GM12878 (cell line): ENCODE measurements around the gene FILIP1L. TPM values are rescaled to one million over a fixed set of nuclear protein-coding genes. Genes with fewer than 3 reads are reported as not detected.

Source experiments
- BMI1 ChIP-seq: fragments of 450-650 bp; IDR thresholded peaks from 2 replicates; pipeline ENCODE4 v1.6.1; 2016; ENCODE audit warnings: mild to moderate bottlenecking, moderate library complexity, borderline replicate concordance
- BRCA1 ChIP-seq: IDR thresholded peaks from 2 replicates; pipeline ENCODE4 v1.6.1; 2011; ENCODE audit warnings: low read depth, low read length, improper control_type of control experiment
- CBFB ChIP-seq: IDR thresholded peaks from 2 replicates; pipeline ENCODE4 v1.6.1; 2016; ENCODE audit warnings: antibody characterized with exemption, low read depth
- CHD4 ChIP-seq: fragments of 200-600 bp; sonication (generic); IDR thresholded peaks from 2 replicates; pipeline ENCODE4 v1.6.1; 2016; ENCODE audit warnings: mild to moderate bottlenecking
- CREM ChIP-seq: IDR thresholded peaks from 2 replicates; pipeline ENCODE4 v1.6.1; 2014; ENCODE audit warnings: antibody characterized with exemption, low read depth
- EP300 ChIP-seq, 2 experiments: fragments of 150-350 bp in 1 of 2; IDR thresholded peaks; 2 replicates each; pipeline ENCODE4 v1.6.1; 2011 to 2012; ENCODE audit warnings: low read depth in 2 of 2, low read length in 2 of 2, borderline replicate concordance in 1 of 2, improper control_type of control experiment in 1 of 2, inconsistent platforms in 1 of 2; ENCODE audit not compliant: control insufficient read depth in 1 of 2
- GATAD2B ChIP-seq: fragments of 450-650 bp; conservative IDR thresholded peaks from 2 replicates; pipeline ENCODE4 v1.6.1; 2017; ENCODE audit warnings: low read depth, mild to moderate bottlenecking, moderate library complexity
- IRF5 ChIP-seq: fragments of 450-650 bp; IDR thresholded peaks from 2 replicates; pipeline ENCODE4 v1.6.1; 2017; ENCODE audit warnings: borderline replicate concordance
- KAT2A ChIP-seq: conservative IDR thresholded peaks from 2 replicates; pipeline ENCODE4 v1.6.1; 2011; ENCODE audit warnings: low read depth, low read length; ENCODE audit not compliant: control insufficient read depth
- MYB ChIP-seq: fragments of 150-350 bp; IDR thresholded peaks from 2 replicates; pipeline ENCODE4 v1.6.1; 2014; ENCODE audit warnings: mild to moderate bottlenecking, low read depth, low read length, borderline replicate concordance
- PKNOX1 ChIP-seq: fragments of 450-650 bp; IDR thresholded peaks from 2 replicates; pipeline ENCODE4 v1.6.1; 2016; ENCODE audit warnings: mild to moderate bottlenecking
- POLR2A ChIP-seq: IDR thresholded peaks from 2 replicates; pipeline ENCODE4 v1.6.1; 2011; ENCODE audit warnings: low read depth, mild to moderate bottlenecking, low read length
- PRDM15 ChIP-seq: fragments of 450-650 bp; formaldehyde crosslinking; IDR thresholded peaks from 2 replicates; pipeline ENCODE4 v1.4.0; 2020; ENCODE audit warnings: mild to moderate bottlenecking, moderate library complexity
- RAD21 ChIP-seq: IDR thresholded peaks from 2 replicates; pipeline ENCODE4 v1.6.1; 2011; ENCODE audit warnings: mild to moderate bottlenecking, low read depth, low read length, moderate library complexity; ENCODE audit not compliant: insufficient read depth
- RB1 ChIP-seq: fragments of 450-650 bp; formaldehyde crosslinking; IDR thresholded peaks from 2 replicates; pipeline ENCODE4 v1.6.1; 2017; ENCODE audit warnings: mild to moderate bottlenecking, borderline replicate concordance
- SIX5 ChIP-seq: IDR thresholded peaks from 2 replicates; pipeline ENCODE4 v1.6.1; 2011; ENCODE audit warnings: mild to moderate bottlenecking, low read depth, low read length, moderate library complexity; ENCODE audit not compliant: severe bottlenecking
- SMC3 ChIP-seq: IDR thresholded peaks from 2 replicates; pipeline ENCODE4 v1.6.1; 2011; ENCODE audit warnings: low read length, improper control_type of control experiment, borderline replicate concordance
- SREBF2 ChIP-seq: IDR thresholded peaks from 2 replicates; pipeline ENCODE4 v1.6.1; 2012; ENCODE audit warnings: mild to moderate bottlenecking, low read length
- STAT3 ChIP-seq: IDR thresholded peaks from 2 replicates; pipeline ENCODE4 v1.6.1; 2011; ENCODE audit warnings: low read depth, low read length, improper control_type of control experiment
- YY1 ChIP-seq: IDR thresholded peaks from 2 replicates; pipeline ENCODE4 v1.6.1; 2011; ENCODE audit warnings: low read depth, mild to moderate bottlenecking, low read length
- ZBED1 ChIP-seq: IDR thresholded peaks from 2 replicates; pipeline ENCODE4 v1.6.1; 2016; ENCODE audit warnings: borderline replicate concordance
- ZNF217 ChIP-seq: fragments of 450-650 bp; IDR thresholded peaks from 2 replicates; pipeline ENCODE4 v1.6.1; 2017; ENCODE audit warnings: antibody characterized with exemption, mild to moderate bottlenecking
- polyA plus RNA-seq, 11 experiments: library from polyadenylated mRNA; depleted of rRNA in 4 of 11; unstranded in 6 of 11; stranded (reverse) in 5 of 11; fragments of >200 nt; fragmentation: Nextera tagmentation in 4 of 11; fragmentation: Illumina TruSeq in 1 of 11; extraction: Ambion mirVana in 4 of 11; extraction: Trizol in 1 of 11; gene quantifications; 1 replicate in 1 of 11; 2 replicates in 10 of 11; pipeline versions ENCODE4 v1.2.1 to v1.2.3, GENCODE V29; 2011 to 2016; ENCODE audit warnings: inconsistent platforms in 2 of 11, missing spikeins in 2 of 11, low read depth in 1 of 11
- total RNA-seq, 4 experiments: library from RNA; depleted of rRNA in 3 of 4; stranded (reverse); fragments of >200 nt in 3 of 4; fragmentation: Illumina TruSeq in 1 of 4; extraction: Trizol in 1 of 4; gene quantifications; 2 replicates each; pipeline versions ENCODE4 v1.2.1 to v1.2.3, GENCODE V29; 2013 to 2021

Gene FILIP1L
- total and polyA plus RNA-seq, 10 of the 15 experiments (the other 5 are each of a cell fraction or from before 2014, with no cell fraction given), result 0.24 to 6.1 (median 3.5) TPM

- no peak for TF ChIP-seq GATAD2B
- no peak for TF ChIP-seq STAT3
- TF ChIP-seq MYB, result no peak
- TF ChIP-seq POLR2A, result no peak
- no peak for TF ChIP-seq EP300 (IDR thresholded peaks at IDR 0.05; ENCODE audit: borderline replicate concordance in 1 of 2, control insufficient read depth in 1 of 2, low read depth in 2 of 2, low read length in 2 of 2)
- TF ChIP-seq IRF5, result no peak
- TF ChIP-seq SIX5, result no peak
- TF ChIP-seq RAD21, result peak; percentile 89
- TF ChIP-seq PKNOX1, result no peak
- TF ChIP-seq BMI1, result no peak
- no peak for TF ChIP-seq KAT2A
- no peak for TF ChIP-seq CBFB
- no peak for TF ChIP-seq ZNF217
- no peak for TF ChIP-seq SREBF2
- no peak for TF ChIP-seq BRCA1
- no peak for TF ChIP-seq ZBED1
- no peak for TF ChIP-seq PRDM15
- no peak for TF ChIP-seq CHD4
- no peak for TF ChIP-seq RB1
- TF ChIP-seq YY1, result no peak
- TF ChIP-seq CREM, result no peak
- peak; percentile 59; the same call in 1 of the 2 replicates for TF ChIP-seq SMC3
- TF ChIP-seq, all 136 proteins: peak for 4
Measured at GRCh38 chr3:99842826-99843589, 271.3 kb downstream of the FILIP1L start (continued).
